HepG2 (cell line): ENCODE results near the gene OR2C1.

ENCODE experiments used
- ADNP ChIP-seq: sonication (generic); formaldehyde crosslinking; IDR thresholded peaks from 2 replicates; pipeline ENCODE4 v1.4.0; 2020; ENCODE audit warnings: missing genetic modification reagents
- ATF7 ChIP-seq, 2 experiments: fragments of 450-650 bp in 1 of 2; sonication (generic) in 1 of 2; formaldehyde crosslinking in 1 of 2; IDR thresholded peaks; 2 replicates each; pipeline versions ENCODE4 v1.4.0 to v1.6.1; 2016 to 2020; ENCODE audit warnings: antibody characterized with exemption in 1 of 2, mild to moderate bottlenecking in 1 of 2, missing genetic modification reagents in 1 of 2
- CREB1 ChIP-seq, 2 experiments: fragments of 450-650 bp in 1 of 2; IDR thresholded peaks; 2 replicates each; pipeline ENCODE4 v1.6.1; 2016 to 2017; ENCODE audit warnings: control low read depth in 1 of 2, mild to moderate bottlenecking in 1 of 2, missing compliant biosample characterization in 1 of 2, missing genetic modification characterization in 1 of 2
- HHEX ChIP-seq: IDR thresholded peaks from 2 replicates; pipeline ENCODE4 v1.6.1; 2016; ENCODE audit warnings: control low read depth
- PHF20 ChIP-seq: sonication (generic); formaldehyde crosslinking; IDR thresholded peaks from 2 replicates; pipeline ENCODE4 v1.5.0; 2020; ENCODE audit warnings: mild to moderate bottlenecking, missing genetic modification reagents
- SMAD9 ChIP-seq: sonication (generic); formaldehyde crosslinking; IDR thresholded peaks from 2 replicates; pipeline ENCODE4 v1.5.1; 2020; ENCODE audit warnings: mild to moderate bottlenecking, missing genetic modification reagents
- YY1 ChIP-seq: IDR thresholded peaks from 2 replicates; pipeline ENCODE4 v1.6.1; 2011; ENCODE audit warnings: low read length, low read depth, moderate library complexity, mild to moderate bottlenecking; ENCODE audit not compliant: insufficient read depth, insufficient replicate concordance
- ZNF280D ChIP-seq: sonication (generic); formaldehyde crosslinking; IDR thresholded peaks from 2 replicates; pipeline ENCODE4 v1.5.1; 2020; ENCODE audit warnings: mild to moderate bottlenecking, missing genetic modification reagents
- ZNF749 ChIP-seq: sonication (generic); formaldehyde crosslinking; IDR thresholded peaks from 2 replicates; pipeline ENCODE4 v1.8.0; 2022; ENCODE audit warnings: mild to moderate bottlenecking, missing genetic modification reagents, moderate library complexity, borderline replicate concordance
- TF ChIP-seq, protein P1 (sequence below), 2 experiments: sonication (generic) in 1 of 2; formaldehyde crosslinking in 1 of 2; IDR thresholded peaks; 2 replicates each; pipeline versions ENCODE4 v1.4.0 to v1.6.1; 2018 to 2020; ENCODE audit warnings: missing genetic modification reagents in 2 of 2, borderline replicate concordance in 1 of 2, low read depth in 1 of 2, mild to moderate bottlenecking in 1 of 2, missing biosample characterization in 1 of 2
- TF ChIP-seq, protein P2 (sequence below): sonication (generic); formaldehyde crosslinking; IDR thresholded peaks from 2 replicates; pipeline ENCODE4 v1.5.0; 2020; ENCODE audit warnings: mild to moderate bottlenecking, missing genetic modification reagents, moderate library complexity

DNA sequence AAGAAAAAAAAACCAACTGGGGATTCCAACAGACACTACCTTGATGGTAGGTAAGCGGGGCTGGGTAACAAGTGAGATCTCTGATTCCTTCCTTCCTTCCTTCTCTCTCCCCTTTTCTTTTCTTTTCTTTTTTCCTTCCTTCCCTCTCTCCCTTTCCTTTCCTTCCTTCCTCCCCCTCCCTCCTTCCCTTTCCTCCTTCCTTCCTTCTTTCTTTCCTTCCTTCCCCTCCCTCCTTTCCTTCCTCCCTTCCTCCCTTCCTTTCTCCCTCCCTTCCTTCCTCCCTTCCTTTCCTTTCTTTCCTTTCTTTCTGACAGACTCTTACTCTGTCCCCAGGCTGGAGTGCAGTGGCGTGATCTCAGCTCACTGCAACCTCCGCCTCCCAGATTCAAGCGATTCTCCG lies 20.0 kb downstream of the OR2C1 start:
- no peak for TF ChIP-seq YY1
- TF ChIP-seq HHEX (CRISPR knock-in tag) = no peak
- TF ChIP-seq, protein P1, sequence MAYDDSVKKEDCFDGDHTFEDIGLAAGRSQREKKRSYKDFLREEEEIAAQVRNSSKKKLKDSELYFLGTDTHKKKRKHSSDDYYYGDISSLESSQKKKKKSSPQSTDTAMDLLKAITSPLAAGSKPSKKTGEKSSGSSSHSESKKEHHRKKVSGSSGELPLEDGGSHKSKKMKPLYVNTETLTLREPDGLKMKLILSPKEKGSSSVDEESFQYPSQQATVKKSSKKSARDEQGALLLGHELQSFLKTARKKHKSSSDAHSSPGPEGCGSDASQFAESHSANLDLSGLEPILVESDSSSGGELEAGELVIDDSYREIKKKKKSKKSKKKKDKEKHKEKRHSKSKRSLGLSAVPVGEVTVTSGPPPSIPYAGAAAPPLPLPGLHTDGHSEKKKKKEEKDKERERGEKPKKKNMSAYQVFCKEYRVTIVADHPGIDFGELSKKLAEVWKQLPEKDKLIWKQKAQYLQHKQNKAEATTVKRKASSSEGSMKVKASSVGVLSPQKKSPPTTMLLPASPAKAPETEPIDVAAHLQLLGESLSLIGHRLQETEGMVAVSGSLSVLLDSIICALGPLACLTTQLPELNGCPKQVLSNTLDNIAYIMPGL (CRISPR knock-in tag; IDR thresholded peaks at IDR 0.05; ENCODE audit: borderline replicate concordance in 1 of 2, low read depth in 1 of 2) = no peak
- TF ChIP-seq, protein P2, sequence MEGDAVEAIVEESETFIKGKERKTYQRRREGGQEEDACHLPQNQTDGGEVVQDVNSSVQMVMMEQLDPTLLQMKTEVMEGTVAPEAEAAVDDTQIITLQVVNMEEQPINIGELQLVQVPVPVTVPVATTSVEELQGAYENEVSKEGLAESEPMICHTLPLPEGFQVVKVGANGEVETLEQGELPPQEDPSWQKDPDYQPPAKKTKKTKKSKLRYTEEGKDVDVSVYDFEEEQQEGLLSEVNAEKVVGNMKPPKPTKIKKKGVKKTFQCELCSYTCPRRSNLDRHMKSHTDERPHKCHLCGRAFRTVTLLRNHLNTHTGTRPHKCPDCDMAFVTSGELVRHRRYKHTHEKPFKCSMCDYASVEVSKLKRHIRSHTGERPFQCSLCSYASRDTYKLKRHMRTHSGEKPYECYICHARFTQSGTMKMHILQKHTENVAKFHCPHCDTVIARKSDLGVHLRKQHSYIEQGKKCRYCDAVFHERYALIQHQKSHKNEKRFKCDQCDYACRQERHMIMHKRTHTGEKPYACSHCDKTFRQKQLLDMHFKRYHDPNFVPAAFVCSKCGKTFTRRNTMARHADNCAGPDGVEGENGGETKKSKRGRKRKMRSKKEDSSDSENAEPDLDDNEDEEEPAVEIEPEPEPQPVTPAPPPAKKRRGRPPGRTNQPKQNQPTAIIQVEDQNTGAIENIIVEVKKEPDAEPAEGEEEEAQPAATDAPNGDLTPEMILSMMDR (CRISPR knock-in tag) = no peak
- no peak for TF ChIP-seq ZNF280D (CRISPR knock-in tag)
- TF ChIP-seq CREB1 (IDR thresholded peaks at IDR 0.05) = no peak
- no peak for TF ChIP-seq CREB1 (CRISPR knock-in tag; IDR thresholded peaks at IDR 0.05)
- TF ChIP-seq ADNP = no peak
- TF ChIP-seq ZNF749 (CRISPR knock-in tag) = no peak
- TF ChIP-seq SMAD9 (CRISPR knock-in tag) = no peak
- TF ChIP-seq PHF20 (CRISPR knock-in tag) = no peak
- no peak for TF ChIP-seq ATF7 (IDR thresholded peaks at IDR 0.05)
- TF ChIP-seq ATF7 (CRISPR knock-in tag; IDR thresholded peaks at IDR 0.05) = no peak
